ENCODE results near the gene C16orf74. TPM values are rescaled to one million over a fixed set of nuclear protein-coding genes. Genes with fewer than 3 reads are reported as not detected.

The C16orf74 gene
- total and polyA plus RNA-seq, 7 experiments from 2014 or later, result 0.99 to 19.8 (median 13.1) TPM

DNA sequence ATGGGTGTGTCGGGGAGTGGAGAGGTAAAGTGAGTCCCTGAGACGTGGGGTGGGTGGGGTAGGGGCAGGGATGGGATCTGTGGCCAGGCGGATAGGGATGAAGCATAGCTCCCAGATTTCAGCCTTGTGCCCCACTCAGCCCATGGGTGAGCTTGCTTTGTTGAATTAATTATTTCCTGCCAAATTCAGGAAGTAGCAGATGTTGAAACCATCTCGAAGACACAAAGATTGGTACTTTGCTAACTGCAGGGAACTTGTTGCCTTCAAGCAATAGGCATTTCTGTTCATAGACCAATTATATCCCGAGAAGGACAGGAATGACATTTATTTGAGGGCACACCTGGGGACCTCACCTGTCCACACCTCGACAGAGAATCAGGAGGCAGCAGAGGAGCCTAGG, 11.0 kb upstream of the C16orf74 start:
- ChIA-PET CTCF (interaction anchor here (0.6 kb wide), 1 partner anchor 130 kb away, joined by 3 read pairs; no protein-coding TSS in a partner anchor), POLR2A (no interaction called here)
- intact Hi-C loops (cut with micrococcal nuclease), result no loop called here
- Mint-ChIP-seq H3K27ac (no peak overlapping the region), H3K4me3 (no peak overlapping the region), H3K4me1 (peaks cover 6 to 11% (median 7%) of the 10 kb centered on the region in 7 donors), H3K9me3 (no peaks in the 10 kb centered on the region), H3K27me3 (peaks cover 11 to 21% (median 16%) of the 10 kb centered on the region in 5 donors), H3K36me3 (no peaks in the 10 kb centered on the region)
- Histone ChIP-seq H3K36me3 (ENCODE audit: control insufficient read depth in 2 of 3, insufficient read depth in 3 of 3, low read length in 3 of 3) (no peaks in the 10 kb centered on the region), H3K27me3 (ENCODE audit: control insufficient read depth in 2 of 2, insufficient read depth in 2 of 2, low read length in 2 of 2) (no peaks in the 10 kb centered on the region), H3K27ac (ENCODE audit: low read depth, low read length) (no peak overlapping the region), H3K4me1 (ENCODE audit: control insufficient read depth in 2 of 2, insufficient read depth in 2 of 2, low read length in 2 of 2) (no peaks in the 10 kb centered on the region), H3K9me3 (ENCODE audit: control insufficient read depth in 2 of 3, low read length in 3 of 3) (no peaks in the 10 kb centered on the region), H3K4me3 (ENCODE audit: low read length) (no peak overlapping the region)
- ATAC-seq (peak; percentile 23), DNase-seq (no peak)

DNA sequence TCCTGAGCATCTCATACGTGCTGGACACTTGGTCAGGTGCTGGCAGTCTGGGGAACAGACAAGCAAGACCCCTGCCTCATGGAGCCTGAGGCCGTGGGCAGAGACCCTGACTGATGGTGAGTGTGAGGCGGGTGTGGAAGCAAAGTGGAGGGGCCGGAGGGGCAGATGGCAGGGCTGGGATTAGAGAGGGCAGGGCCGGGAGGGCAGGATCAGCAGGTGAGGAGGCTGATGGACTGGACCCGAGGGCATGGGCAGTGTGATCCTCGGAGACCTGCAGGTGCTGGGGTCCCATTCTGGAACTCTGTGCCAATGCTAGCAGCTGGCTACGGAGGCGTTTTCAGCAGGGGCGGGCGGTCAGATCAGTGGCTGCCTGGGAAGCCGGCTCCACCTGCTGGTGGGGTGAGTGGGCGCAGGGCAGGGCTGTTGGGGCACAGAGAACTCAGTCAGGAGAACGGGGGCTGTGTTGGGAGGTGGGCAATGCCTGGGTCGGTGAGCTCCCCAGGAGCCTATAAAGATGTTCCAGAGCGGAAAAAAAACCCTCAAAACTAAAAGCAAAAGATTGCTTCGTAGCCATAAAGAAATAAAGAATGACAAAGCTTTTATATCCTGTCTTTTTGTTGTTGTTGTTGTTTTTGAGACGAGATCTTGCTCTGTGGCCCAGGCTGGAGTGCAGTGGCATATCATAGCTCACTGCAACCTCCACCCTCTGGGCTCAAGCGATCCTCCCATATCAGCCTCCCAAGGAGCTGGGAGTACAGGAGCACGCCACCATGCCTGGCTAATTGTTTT, 8.9 kb upstream of the C16orf74 start:
- Histone ChIP-seq H3K27ac (ENCODE audit: low read depth, low read length) (no peak overlapping the region), H3K27me3 (ENCODE audit: control insufficient read depth in 2 of 2, insufficient read depth in 2 of 2, low read length in 2 of 2) (no peaks in the 10 kb centered on the region), H3K4me1 (ENCODE audit: control insufficient read depth in 2 of 2, insufficient read depth in 2 of 2, low read length in 2 of 2) (no peaks in the 10 kb centered on the region), H3K9me3 (ENCODE audit: control insufficient read depth in 2 of 3, low read length in 3 of 3) (no peaks in the 10 kb centered on the region), H3K4me3 (ENCODE audit: low read length) (no peak overlapping the region), H3K36me3 (ENCODE audit: control insufficient read depth in 2 of 3, insufficient read depth in 3 of 3, low read length in 3 of 3) (no peaks in the 10 kb centered on the region)
- H3K27me3 Mint-ChIP-seq, result peaks cover 11 to 21% (median 17%) of the 10 kb centered on the region in 5 donors
- H3K27ac Mint-ChIP-seq, result peak overlapping the region in 1 of 9 donors; percentile 41
- CTCF ChIA-PET, result interaction anchor here (0.8 to 2.0 kb wide), 3 partner anchors 10 to 140 kb away, joined by 3 to 14 read pairs (median 3); no protein-coding TSS in a partner anchor
- H3K4me3 Mint-ChIP-seq, result no peak overlapping the region
- H3K9me3 Mint-ChIP-seq, result peaks cover 0 to 1% (median 0%) of the 10 kb centered on the region in 11 donors
- intact Hi-C loops (cut with micrococcal nuclease), result loop anchor here in 1 of 2 donors (1.0 kb wide), 2 partner anchors 85 to 101 kb away; no protein-coding TSS in a partner anchor
- peaks cover 7 to 11% (median 7%) of the 10 kb centered on the region in 7 donors for H3K4me1 Mint-ChIP-seq
- H3K36me3 Mint-ChIP-seq, result no peaks in the 10 kb centered on the region
- ATAC-seq (peak; percentile 60), DNase-seq (no peak)
- POLR2A ChIA-PET, result no interaction called here

DNA sequence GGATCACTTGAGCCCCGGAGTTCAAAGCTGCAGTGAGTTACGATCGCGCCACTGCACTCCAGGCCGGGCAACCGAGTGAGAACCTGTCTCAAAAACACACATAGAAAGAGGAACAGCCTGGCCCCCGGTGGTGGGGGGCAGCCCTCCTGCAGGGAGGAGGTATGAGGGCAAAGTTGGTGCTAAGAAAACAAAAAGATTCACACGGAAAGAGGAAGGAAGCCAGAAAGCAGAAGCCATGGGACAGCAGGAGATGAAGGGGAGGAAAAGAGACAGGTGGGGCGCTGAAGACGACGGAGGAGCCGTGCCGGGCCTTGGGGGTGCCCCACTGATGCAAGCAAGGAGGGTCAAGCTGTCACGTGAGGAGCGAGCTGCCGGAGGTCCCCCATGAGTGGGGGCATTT, 8.2 kb upstream of the C16orf74 start:
- intact Hi-C loops (cut with micrococcal nuclease), result loop anchor here in 1 of 2 donors (1.0 kb wide), 2 partner anchors 84 to 100 kb away; no protein-coding TSS in a partner anchor

DNA sequence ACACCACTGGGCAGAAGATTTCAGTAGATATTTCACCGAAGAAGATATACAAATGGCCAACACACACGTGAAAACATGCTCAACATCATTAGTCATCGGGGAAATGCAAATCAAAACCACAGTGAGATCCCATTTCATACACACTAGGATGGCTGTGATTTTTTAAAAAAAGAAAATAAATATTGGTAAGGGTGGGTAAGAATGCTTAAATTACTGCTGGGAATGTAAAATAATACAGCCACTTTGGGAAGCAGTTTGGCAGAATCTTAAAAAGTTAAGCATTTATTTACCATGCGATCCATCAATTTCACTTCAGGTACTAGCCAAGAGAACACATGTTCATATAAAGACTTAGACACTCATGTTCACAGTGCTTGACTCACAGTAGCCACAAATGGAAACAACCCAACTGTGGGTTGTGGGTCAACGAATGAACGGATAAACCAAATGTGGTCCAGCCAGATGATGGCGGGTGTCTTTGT, 6.5 kb upstream of the C16orf74 start:
- intact Hi-C loops (cut with micrococcal nuclease), result no loop called here
- no peak overlapping the region for H3K4me3 Mint-ChIP-seq
- H3K4me1 Mint-ChIP-seq, result peaks cover 7 to 11% (median 7%) of the 10 kb centered on the region in 7 donors
- no peaks in the 10 kb centered on the region for H3K27me3 ChIP-seq (ENCODE audit: control insufficient read depth in 2 of 2, insufficient read depth in 2 of 2, low read length in 2 of 2)
- ATAC-seq (no peak), DNase-seq (no peak)
- H3K36me3 Mint-ChIP-seq, result no peaks in the 10 kb centered on the region
- CTCF ChIA-PET, result interaction anchor here (0.7 kb wide), 1 partner anchor 452 kb away, joined by 3 read pairs; no protein-coding TSS in a partner anchor
- H3K27me3 Mint-ChIP-seq, result peaks cover 11 to 28% (median 20%) of the 10 kb centered on the region in 5 donors
- no peaks in the 10 kb centered on the region for H3K9me3 ChIP-seq (ENCODE audit: control insufficient read depth in 2 of 3, low read length in 3 of 3)
- peaks cover 0 to 1% (median 0%) of the 10 kb centered on the region in 11 donors for H3K9me3 Mint-ChIP-seq
- no peaks in the 10 kb centered on the region for H3K4me1 ChIP-seq (ENCODE audit: control insufficient read depth in 2 of 2, insufficient read depth in 2 of 2, low read length in 2 of 2)
- no peaks in the 10 kb centered on the region for H3K36me3 ChIP-seq (ENCODE audit: control insufficient read depth in 2 of 3, insufficient read depth in 3 of 3, low read length in 3 of 3)
- POLR2A ChIA-PET, result no interaction called here
- H3K4me3 ChIP-seq (ENCODE audit: low read length), result no peak overlapping the region
- no peak overlapping the region for H3K27ac Mint-ChIP-seq
- no peak overlapping the region for H3K27ac ChIP-seq (ENCODE audit: low read depth, low read length)

More for the DNA sequence above, 8.2 kb upstream of the C16orf74 start:
- Histone ChIP-seq H3K27ac (ENCODE audit: low read depth, low read length) (no peak overlapping the region), H3K36me3 (ENCODE audit: control insufficient read depth in 2 of 3, insufficient read depth in 3 of 3, low read length in 3 of 3) (no peaks in the 10 kb centered on the region), H3K4me1 (ENCODE audit: control insufficient read depth in 2 of 2, insufficient read depth in 2 of 2, low read length in 2 of 2) (no peaks in the 10 kb centered on the region), H3K4me3 (ENCODE audit: low read length) (no peak overlapping the region), H3K27me3 (ENCODE audit: control insufficient read depth in 2 of 2, insufficient read depth in 2 of 2, low read length in 2 of 2) (no peaks in the 10 kb centered on the region), H3K9me3 (ENCODE audit: control insufficient read depth in 2 of 3, low read length in 3 of 3) (no peaks in the 10 kb centered on the region)
- no peak for DNase-seq
- Mint-ChIP-seq H3K4me1 (peaks cover 7 to 11% (median 7%) of the 10 kb centered on the region in 7 donors), H3K9me3 (peaks cover 0 to 1% (median 0%) of the 10 kb centered on the region in 11 donors), H3K4me3 (peak overlapping the region in 3 of 10 donors; percentile 4 to 62 (median 23)), H3K36me3 (no peaks in the 10 kb centered on the region), H3K27ac (peak overlapping the region in 2 of 9 donors; percentile 22 to 65), H3K27me3 (peaks cover 11 to 21% (median 17%) of the 10 kb centered on the region in 5 donors)
- ChIA-PET POLR2A (no interaction called here), CTCF (interaction anchor here (0.8 to 0.9 kb wide), 2 partner anchors 10 to 123 kb away, joined by 3 read pairs; no protein-coding TSS in a partner anchor)
- peak; percentile 57 for ATAC-seq

DNA sequence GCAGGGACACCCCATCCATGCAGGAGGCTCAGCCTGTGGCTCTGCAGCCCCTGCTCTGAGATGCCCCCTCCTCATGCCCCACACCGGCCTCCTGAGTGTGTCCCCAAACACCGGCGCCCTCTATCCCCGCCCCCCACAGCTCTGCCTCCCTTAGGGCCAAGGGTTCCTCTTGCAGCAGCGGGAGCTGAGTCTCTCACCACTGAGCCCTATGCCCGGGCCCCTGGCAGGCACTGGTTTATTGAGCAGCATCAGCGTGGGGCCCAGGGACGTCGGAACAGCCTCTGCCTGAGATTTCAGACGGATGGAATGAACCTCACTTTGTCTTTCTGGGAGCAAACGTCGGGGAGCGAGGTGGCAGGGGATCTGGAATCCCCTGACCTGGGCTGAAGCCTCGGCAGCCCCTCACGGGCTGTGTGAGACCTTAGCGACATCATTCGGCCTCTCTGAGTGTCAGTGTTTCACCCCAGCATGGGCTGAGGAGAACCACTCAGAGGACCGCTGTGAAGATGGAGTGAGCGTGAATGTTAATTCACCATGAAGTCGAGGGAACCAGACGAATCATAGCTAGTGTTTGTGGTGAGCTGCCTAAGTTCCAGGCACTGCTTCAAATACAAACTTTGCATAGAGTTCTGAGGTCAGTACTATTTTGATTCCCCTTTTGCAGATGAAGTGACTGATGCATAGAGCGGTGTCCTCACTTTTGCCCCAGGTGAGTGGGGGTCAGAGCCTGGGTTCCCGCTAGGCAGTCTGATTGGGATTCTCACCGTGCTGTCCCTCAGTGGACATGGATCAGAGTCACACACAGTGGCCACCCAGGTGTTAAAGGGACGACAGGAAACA, 5.3 kb upstream of the C16orf74 start:
- peaks cover 7 to 12% (median 7%) of the 10 kb centered on the region in 7 donors for H3K4me1 Mint-ChIP-seq
- peaks cover 0 to 1% (median 0%) of the 10 kb centered on the region in 11 donors for H3K9me3 Mint-ChIP-seq
- no peaks in the 10 kb centered on the region for H3K36me3 ChIP-seq (ENCODE audit: control insufficient read depth in 2 of 3, insufficient read depth in 3 of 3, low read length in 3 of 3)
- intact Hi-C loops (cut with micrococcal nuclease), result no loop called here
- H3K27me3 Mint-ChIP-seq, result peaks cover 11 to 37% (median 26%) of the 10 kb centered on the region in 5 donors
- ATAC-seq (peak; percentile 31), DNase-seq (no peak)
- no peak overlapping the region for H3K27ac Mint-ChIP-seq
- H3K4me3 Mint-ChIP-seq, result no peak overlapping the region
- no peak overlapping the region for H3K27ac ChIP-seq (ENCODE audit: low read depth, low read length)
- CTCF ChIA-PET, result interaction anchor here (0.7 kb wide), 1 partner anchor 451 kb away, joined by 3 read pairs; no protein-coding TSS in a partner anchor
- POLR2A ChIA-PET, result no interaction called here
- no peak overlapping the region for H3K4me3 ChIP-seq (ENCODE audit: low read length)
- H3K4me1 ChIP-seq (ENCODE audit: control insufficient read depth in 2 of 2, insufficient read depth in 2 of 2, low read length in 2 of 2), result peaks cover 0 to 3% of the 10 kb centered on the region in 2 donors
- no peaks in the 10 kb centered on the region for H3K9me3 ChIP-seq (ENCODE audit: control insufficient read depth in 2 of 3, low read length in 3 of 3)
- no peaks in the 10 kb centered on the region for H3K27me3 ChIP-seq (ENCODE audit: control insufficient read depth in 2 of 2, insufficient read depth in 2 of 2, low read length in 2 of 2)
- no peaks in the 10 kb centered on the region for H3K36me3 Mint-ChIP-seq

DNA sequence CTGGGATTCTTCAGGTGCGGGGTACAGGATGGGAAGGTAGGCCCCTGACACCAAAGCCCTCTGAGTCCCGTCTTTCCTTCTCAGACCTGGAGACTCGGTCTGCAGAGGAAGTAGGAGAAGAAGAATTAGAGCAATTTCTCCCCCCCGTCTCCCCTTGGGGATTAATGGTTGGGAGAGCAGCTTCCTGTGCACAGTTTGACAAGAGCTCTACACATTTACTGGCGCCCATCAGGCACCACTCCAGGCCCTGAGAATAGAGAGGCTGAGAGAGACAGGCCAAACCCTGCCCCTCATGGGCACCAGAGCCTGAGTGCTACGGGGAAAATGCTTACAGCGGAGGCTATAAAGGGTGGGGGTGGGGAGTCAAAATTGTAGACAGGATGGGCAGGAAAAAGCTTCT, 3.5 kb upstream of the C16orf74 start:
- Histone ChIP-seq H3K4me1 (ENCODE audit: control insufficient read depth in 2 of 2, insufficient read depth in 2 of 2, low read length in 2 of 2) (peaks cover 0 to 8% of the 10 kb centered on the region in 2 donors), H3K36me3 (ENCODE audit: control insufficient read depth in 2 of 3, insufficient read depth in 3 of 3, low read length in 3 of 3) (no peaks in the 10 kb centered on the region), H3K27ac (ENCODE audit: low read depth, low read length) (no peak overlapping the region), H3K4me3 (ENCODE audit: low read length) (no peak overlapping the region), H3K27me3 (ENCODE audit: control insufficient read depth in 2 of 2, insufficient read depth in 2 of 2, low read length in 2 of 2) (no peaks in the 10 kb centered on the region), H3K9me3 (ENCODE audit: control insufficient read depth in 2 of 3, low read length in 3 of 3) (no peaks in the 10 kb centered on the region)
- no peak overlapping the region for H3K4me3 Mint-ChIP-seq
- intact Hi-C loops (cut with micrococcal nuclease), result loop anchor here in 1 of 2 donors (5.0 kb wide), 1 partner anchor 37 kb away; no protein-coding TSS in a partner anchor
- H3K4me1 Mint-ChIP-seq, result peaks cover 11 to 15% (median 12%) of the 10 kb centered on the region in 7 donors
- DNase-seq (no peak), ATAC-seq (no peak)
- peaks cover 9 to 38% (median 24%) of the 10 kb centered on the region in 5 donors for H3K27me3 Mint-ChIP-seq
- CTCF ChIA-PET, result no interaction called here
- no peak overlapping the region for H3K27ac Mint-ChIP-seq
- POLR2A ChIA-PET, result no interaction called here
- H3K36me3 Mint-ChIP-seq, result no peaks in the 10 kb centered on the region
- peaks cover 0 to 1% (median 0%) of the 10 kb centered on the region in 11 donors for H3K9me3 Mint-ChIP-seq

All from naive thymus-derived CD4-positive, alpha-beta T cell (primary cell).